Spleen (tissue), 7 donors: ENCODE results near the gene SNIP1.

Experiments used
- CTCF ChIP-seq, 11 experiments: fragments of 200-600 bp in 7 of 11; fragments of 450-650 bp in 4 of 11; sonication (generic) in 4 of 11; IDR thresholded peaks in 8 of 11; conservative IDR thresholded peaks in 3 of 11; 1 replicate in 7 of 11; 2 replicates in 4 of 11; pipeline versions ENCODE4 v1.4.0 to v1.8.0; 2016 to 2021; ENCODE audit warnings: antibody characterized with exemption in 11 of 11, inconsistent platforms in 4 of 11, mild to moderate bottlenecking in 1 of 11
- POLR2A ChIP-seq, 3 donors: fragments of 450-650 bp; IDR thresholded peaks; one replicate each; pipeline ENCODE4 v1.5.1; 2017; ENCODE audit warnings: antibody characterized with exemption in 3 of 3, mild to moderate bottlenecking in 1 of 3
- donor health status: DM: no; HTN: no; CAD: no; lungs with moderate emphysema.
- donor health status: DM: no; HTN: no; CAD: no.
- donor health status: DM: no; HTN: no; CAD: no.

GRCh38 chr1:37517569-37517968 lies 36.5 kb downstream of the SNIP1 start:
- no peak for TF ChIP-seq CTCF (IDR thresholded peaks at IDR 0.05 in 8 of 11, conservative IDR thresholded peaks at IDR 0.05 in 3 of 11)
- TF ChIP-seq POLR2A (IDR thresholded peaks at IDR 0.05), result no peak
